Neural progenitor cell (in vitro differentiated cells): ENCODE measurements around the gene SLC15A3. TPM values are rescaled to one million over a fixed set of nuclear protein-coding genes. Genes with fewer than 3 reads are reported as not detected.

Experiments
- DNase-seq: peaks from one replicate; pipeline ENCODE4 v3.0.0-alpha.2; 2016; ENCODE audit warnings: low spot score
- H2AFZ ChIP-seq: fragments of 200-600 bp; sonication (generic); replicated peaks from 2 replicates; pipeline ENCODE4 v1.6.1; 2016; ENCODE audit warnings: antibody characterized with exemption
- H3F3A ChIP-seq: fragments of 200-600 bp; sonication (generic); 2 replicates; pipeline ENCODE4 v1.6.1; 2016; ENCODE audit warnings: antibody characterized with exemption, low read depth
- H3K27ac ChIP-seq: fragments of 200-600 bp; sonication (generic); 2 replicates; pipeline ENCODE4 v1.5.1; 2016; ENCODE audit warnings: mild to moderate bottlenecking
- H3K27me3 ChIP-seq: fragments of 200-600 bp; sonication (generic); 2 replicates; pipeline ENCODE4 v1.6.1; 2016; ENCODE audit warnings: mild to moderate bottlenecking, moderate library complexity
- H3K36me3 ChIP-seq: fragments of 200-600 bp; sonication (generic); 2 replicates; pipeline ENCODE4 v1.5.1; 2016
- H3K4me1 ChIP-seq: fragments of 200-600 bp; sonication (generic); 2 replicates; pipeline ENCODE4 v1.6.1; 2016; ENCODE audit warnings: mixed run types
- H3K4me2 ChIP-seq: fragments of 200-600 bp; sonication (generic); 2 replicates; pipeline ENCODE4 v1.6.1; 2016
- H3K4me3 ChIP-seq: fragments of 200-600 bp; sonication (generic); 2 replicates; pipeline ENCODE4 v1.5.1; 2016
- H3K79me2 ChIP-seq: fragments of 200-600 bp; sonication (generic); 2 replicates; pipeline ENCODE4 v1.6.1; 2016; ENCODE audit warnings: low read depth
- H3K9ac ChIP-seq: fragments of 200-600 bp; sonication (generic); 2 replicates; pipeline ENCODE4 v1.6.1; 2016
- H3K9me3 ChIP-seq: fragments of 200-600 bp; sonication (generic); 2 replicates; pipeline ENCODE4 v1.5.1; 2016; ENCODE audit warnings: low read depth
- H4K20me1 ChIP-seq: fragments of 200-600 bp; sonication (generic); 2 replicates; pipeline ENCODE4 v1.6.1; 2016; ENCODE audit warnings: low read depth
- H3K27ac Mint-ChIP-seq: 3 replicates; pipeline ENCODE4 v1.8.0; 2021; ENCODE audit warnings: mixed read lengths
- H3K27me3 Mint-ChIP-seq: 2 replicates; pipeline ENCODE4 v1.8.0; 2022; ENCODE audit warnings: low read depth, mild to moderate bottlenecking, inconsistent platforms, moderate library complexity, mixed read lengths; ENCODE audit not compliant: insufficient read depth
- H3K36me3 Mint-ChIP-seq: 3 replicates; pipeline ENCODE4 v1.8.0; 2021; ENCODE audit warnings: mixed read lengths
- H3K4me1 Mint-ChIP-seq: 3 replicates; pipeline ENCODE4 v1.8.0; 2021; ENCODE audit warnings: mixed read lengths
- H3K4me3 Mint-ChIP-seq: 3 replicates; pipeline ENCODE4 v1.8.0; 2021; ENCODE audit warnings: mild to moderate bottlenecking, moderate library complexity, mixed read lengths
- H3K9me3 Mint-ChIP-seq: 3 replicates; pipeline ENCODE4 v1.8.0; 2020; ENCODE audit warnings: mixed read lengths
- CTCF ChIP-seq: fragments of 200-600 bp; sonication (generic); IDR thresholded peaks from 2 replicates; pipeline ENCODE4 v1.5.1; 2017; ENCODE audit warnings: antibody characterized with exemption, mild to moderate bottlenecking
- EZH2 ChIP-seq: fragments of 200-600 bp; sonication (generic); IDR thresholded peaks from 2 replicates; pipeline ENCODE4 v1.6.1; 2017; ENCODE audit warnings: antibody characterized with exemption, mild to moderate bottlenecking, moderate library complexity
- EZH2phosphoT487 ChIP-seq: fragments of 200-600 bp; sonication (generic); IDR thresholded peaks from 2 replicates; pipeline ENCODE4 v1.6.1; 2017; ENCODE audit warnings: antibody characterized with exemption
- total RNA-seq: library from RNA; depleted of rRNA; stranded (reverse); fragments of >200 nt; gene quantifications from 2 replicates; pipeline ENCODE4 v1.2.3, GENCODE V29; 2015; ENCODE audit warnings: low replicate concordance

The SLC15A3 gene
- total RNA-seq, 1 donor from 2014 or later: 1.4 TPM

- no peak for DNase-seq
- H3K27ac Mint-ChIP-seq: no peak overlapping the region
- no peak overlapping the region for H3K4me3 Mint-ChIP-seq
Observed at GRCh38 chr11:60941371-60942119, 10.4 kb downstream of the SLC15A3 start.

GRCh38 chr11:60939855-60940254, 12.1 kb downstream of the SLC15A3 start:
- Mint-ChIP-seq H3K27ac (no peak overlapping the region), H3K4me1 (peaks cover 14% of the 10 kb centered on the region), H3K27me3 (peaks cover 10% of the 10 kb centered on the region), H3K4me3 (no peak overlapping the region), H3K9me3 (no peaks in the 10 kb centered on the region), H3K36me3 (peaks cover 7% of the 10 kb centered on the region)
- Histone ChIP-seq H3K9ac (no peak overlapping the region), H3K79me2 (no peaks in the 10 kb centered on the region), H3K27ac (no peak overlapping the region), H3K4me1 (no peaks in the 10 kb centered on the region), H3K27me3 (no peaks in the 10 kb centered on the region), H3F3A (no peaks in the 10 kb centered on the region), H4K20me1 (no peaks in the 10 kb centered on the region), H3K4me2 (no peak overlapping the region), H3K4me3 (no peak overlapping the region), H3K36me3 (no peaks in the 10 kb centered on the region), H2AFZ (no peak overlapping the region), H3K9me3 (no peaks in the 10 kb centered on the region)
- DNase-seq: no peak
- TF ChIP-seq EZH2phosphoT487 (no peak), EZH2 (no peak), CTCF (no peak)

More at GRCh38 chr11:60941371-60942119, 10.4 kb downstream of the SLC15A3 start:
- Histone ChIP-seq H3K27ac (no peak overlapping the region), H3K9me3 (no peaks in the 10 kb centered on the region), H3F3A (no peaks in the 10 kb centered on the region), H3K79me2 (no peaks in the 10 kb centered on the region), H3K9ac (no peak overlapping the region), H4K20me1 (no peaks in the 10 kb centered on the region), H3K4me3 (no peak overlapping the region), H3K4me1 (no peaks in the 10 kb centered on the region), H2AFZ (no peak overlapping the region), H3K27me3 (no peaks in the 10 kb centered on the region), H3K36me3 (no peaks in the 10 kb centered on the region), H3K4me2 (no peak overlapping the region)
- Mint-ChIP-seq H3K9me3 (no peaks in the 10 kb centered on the region), H3K4me1 (peaks cover 16% of the 10 kb centered on the region), H3K27me3 (peaks cover 10% of the 10 kb centered on the region), H3K36me3 (peaks cover 3% of the 10 kb centered on the region)
- TF ChIP-seq EZH2phosphoT487 (no peak), CTCF (no peak), EZH2 (no peak)

- Mint-ChIP-seq H3K27ac (no peak overlapping the region), H3K4me3 (no peak overlapping the region), H3K27me3 (peaks cover 10% of the 10 kb centered on the region), H3K4me1 (peaks cover 13% of the 10 kb centered on the region), H3K9me3 (no peaks in the 10 kb centered on the region), H3K36me3 (peaks cover 7% of the 10 kb centered on the region)
- Histone ChIP-seq H3K9ac (no peak overlapping the region), H3K4me1 (no peaks in the 10 kb centered on the region), H3K4me2 (no peak overlapping the region), H3K4me3 (no peak overlapping the region), H2AFZ (no peak overlapping the region), H3K9me3 (no peaks in the 10 kb centered on the region), H3K27me3 (no peaks in the 10 kb centered on the region), H3F3A (no peaks in the 10 kb centered on the region), H3K79me2 (no peaks in the 10 kb centered on the region), H3K36me3 (no peaks in the 10 kb centered on the region), H4K20me1 (no peaks in the 10 kb centered on the region), H3K27ac (no peak overlapping the region)
- no peak for TF ChIP-seq EZH2
- DNase-seq: no peak
Observed at GRCh38 chr11:60939301-60939700, 12.7 kb downstream of the SLC15A3 start.

- no peaks in the 10 kb centered on the region for H3K4me1 ChIP-seq
- DNase-seq: no peak
- no peak overlapping the region for H3K4me3 Mint-ChIP-seq
Observed at GRCh38 chr11:60938500-60938899, 13.5 kb downstream of the SLC15A3 start.

More at GRCh38 chr11:60938500-60938899, 13.5 kb downstream of the SLC15A3 start:
- no peaks in the 10 kb centered on the region for H3K9me3 ChIP-seq
- Mint-ChIP-seq H3K27ac (no peak overlapping the region), H3K27me3 (peaks cover 12% of the 10 kb centered on the region), H3K36me3 (peaks cover 11% of the 10 kb centered on the region), H3K9me3 (no peaks in the 10 kb centered on the region), H3K4me1 (peaks cover 13% of the 10 kb centered on the region)
- no peak overlapping the region for H2AFZ ChIP-seq
- no peaks in the 10 kb centered on the region for H3K27me3 ChIP-seq
- H3K79me2 ChIP-seq: no peaks in the 10 kb centered on the region
- H3K27ac ChIP-seq: no peak overlapping the region
- H3F3A ChIP-seq: no peaks in the 10 kb centered on the region
- no peaks in the 10 kb centered on the region for H3K36me3 ChIP-seq
- no peak overlapping the region for H3K4me3 ChIP-seq
- no peak for TF ChIP-seq EZH2
- TF ChIP-seq EZH2phosphoT487: no peak
- no peak for TF ChIP-seq CTCF
- no peak overlapping the region for H3K4me2 ChIP-seq
- no peak overlapping the region for H3K9ac ChIP-seq
- peaks cover under 1% of the 10 kb centered on the region for H4K20me1 ChIP-seq
